Hepatocyte (in vitro differentiated cells): ENCODE measurements around the gene CCDC148. TPM values are rescaled to one million over a fixed set of nuclear protein-coding genes. Genes with fewer than 3 reads are reported as not detected.
A peak's percentile ranks its signal among the peaks of the same experiment; 100 is the strongest.
"Not testable (repeated sequence)": the region's sequence is repeated elsewhere in the genome, so short reads cannot be mapped to it uniquely, and the experiment has no call there.

Source experiments
- DNase-seq: peaks from one replicate; pipeline ENCODE4 v3.0.0-alpha.2; 2016; ENCODE audit warnings: low spot score
- H2AFZ ChIP-seq: fragments of 200-600 bp; sonication (generic); 2 replicates; pipeline ENCODE4 v1.6.0; 2016; ENCODE audit warnings: antibody characterized with exemption, mild to moderate bottlenecking
- H3K27ac ChIP-seq: fragments of 200-600 bp; sonication (generic); 2 replicates; pipeline ENCODE4 v1.5.1; 2016; ENCODE audit warnings: mild to moderate bottlenecking
- H3K27me3 ChIP-seq: fragments of 200-600 bp; sonication (generic); 2 replicates; pipeline ENCODE4 v1.6.1; 2016
- H3K36me3 ChIP-seq: fragments of 200-600 bp; sonication (generic); replicated peaks from 2 replicates; pipeline ENCODE4 v1.5.1; 2016; ENCODE audit warnings: low read depth; ENCODE audit not compliant: insufficient read depth
- H3K4me1 ChIP-seq: fragments of 200-600 bp; sonication (generic); 2 replicates; pipeline ENCODE4 v1.5.1; 2016; ENCODE audit warnings: mild to moderate bottlenecking, moderate library complexity; ENCODE audit not compliant: insufficient read depth
- H3K4me2 ChIP-seq: fragments of 200-600 bp; sonication (generic); 2 replicates; pipeline ENCODE4 v1.6.0; 2016
- H3K4me3 ChIP-seq: fragments of 200-600 bp; sonication (generic); 2 replicates; pipeline ENCODE4 v1.5.1; 2016; ENCODE audit warnings: mild to moderate bottlenecking
- H3K79me2 ChIP-seq: fragments of 200-600 bp; sonication (generic); 2 replicates; pipeline ENCODE4 v1.6.0; 2017; ENCODE audit warnings: mild to moderate bottlenecking
- H3K9me2 ChIP-seq: fragments of 200-600 bp; sonication (generic); replicated peaks from 2 replicates; pipeline ENCODE4 v1.6.0; 2017; ENCODE audit warnings: mild to moderate bottlenecking; ENCODE audit not compliant: insufficient read depth
- H3K9me3 ChIP-seq: fragments of 200-600 bp; sonication (generic); 2 replicates; pipeline ENCODE4 v1.5.1; 2016; ENCODE audit warnings: low read depth, mild to moderate bottlenecking
- H4K20me1 ChIP-seq: fragments of 200-600 bp; sonication (generic); 2 replicates; pipeline ENCODE4 v1.6.0; 2016; ENCODE audit warnings: mild to moderate bottlenecking; ENCODE audit not compliant: insufficient read depth, poor library complexity, severe bottlenecking
- CTCF ChIP-seq: fragments of 200-600 bp; sonication (generic); IDR thresholded peaks from 2 replicates; pipeline ENCODE4 v1.5.1; 2016; ENCODE audit warnings: antibody characterized with exemption, mild to moderate bottlenecking; ENCODE audit not compliant: poor library complexity
- EZH2 ChIP-seq: fragments of 200-600 bp; sonication (generic); IDR thresholded peaks from 2 replicates; pipeline ENCODE4 v1.6.1; 2016; ENCODE audit warnings: antibody characterized with exemption, mild to moderate bottlenecking, borderline replicate concordance
- EZH2phosphoT487 ChIP-seq: fragments of 200-600 bp; sonication (generic); IDR thresholded peaks from one replicate; pipeline ENCODE4 v1.6.1; 2018; ENCODE audit warnings: antibody characterized with exemption, mild to moderate bottlenecking, low read depth, moderate library complexity; ENCODE audit not compliant: unreplicated experiment, severe bottlenecking
- WGBS: methylation state at CpG from one replicate; pipeline ENCODE4 v1.1.6; 2016; ENCODE audit warnings: low lambda C conversion rate; ENCODE audit errors: missing lambda C conversion rate; 5-methylcytosine and 5-hydroxymethylcytosine counted together
- polyA plus RNA-seq: library from polyadenylated mRNA; unstranded; fragments of >200 nt; fragmentation: Nextera tagmentation; extraction: Ambion mirVana; gene quantifications from 2 replicates; pipeline ENCODE4 v1.2.1, GENCODE V29; 2016
- total RNA-seq: library from RNA; depleted of rRNA; stranded (reverse); fragments of >200 nt; gene quantifications from 2 replicates; pipeline ENCODE4 v1.2.3, GENCODE V29; 2014

The CCDC148 gene
- total and polyA plus RNA-seq, 2 experiments from 2014 or later = 0.62 to 2.2 TPM

GRCh38 chr2:158239271-158239670 is 217.3 kb downstream of the CCDC148 start:
- H3K9me3 ChIP-seq = no peaks in the 10 kb centered on the region
- H3K4me2 ChIP-seq = no peak overlapping the region
- H3K9me2 ChIP-seq = no peaks in the 10 kb centered on the region
- no peak overlapping the region for H3K4me3 ChIP-seq
- H2AFZ ChIP-seq = no peak overlapping the region
- TF ChIP-seq EZH2 = no peak
- no peak for TF ChIP-seq EZH2phosphoT487
- no peak for TF ChIP-seq CTCF
- H3K36me3 ChIP-seq = no peaks in the 10 kb centered on the region
- H4K20me1 ChIP-seq = no peaks in the 10 kb centered on the region
- no peaks in the 10 kb centered on the region for H3K27me3 ChIP-seq
- DNase-seq = no peak
- no peak overlapping the region for H3K27ac ChIP-seq
- 66% methylated on average over 2 of the region's 2 CpGs for WGBS
- H3K4me1 ChIP-seq = no peaks in the 10 kb centered on the region
- H3K79me2 ChIP-seq = no peaks in the 10 kb centered on the region

- no peaks in the 10 kb centered on the region for H3K9me3 ChIP-seq
- 97% methylated on average over 1 of the region's 1 CpG for whole genome bisulfite sequencing
- H3K27ac ChIP-seq = no peak overlapping the region
These were observed 222.1 kb downstream of the CCDC148 start for GRCh38 chr2:158234497-158234896.

GRCh38 chr2:158232476-158232875 is 224.1 kb downstream of the CCDC148 start:
- H3K79me2 ChIP-seq = no peaks in the 10 kb centered on the region
- no peak overlapping the region for H3K4me3 ChIP-seq
- H3K36me3 ChIP-seq = no peaks in the 10 kb centered on the region
- 24% methylated on average over 1 of the region's 1 CpG for WGBS
- peaks cover 5% of the 10 kb centered on the region for H3K4me1 ChIP-seq
- H3K9me3 ChIP-seq = no peaks in the 10 kb centered on the region
- TF ChIP-seq CTCF (no peak), EZH2 (no peak), EZH2phosphoT487 (peak; percentile 93)
- DNase-seq = peak; percentile 19
- no peak overlapping the region for H2AFZ ChIP-seq
- H3K9me2 ChIP-seq = no peaks in the 10 kb centered on the region
- H4K20me1 ChIP-seq = no peaks in the 10 kb centered on the region
- no peak overlapping the region for H3K27ac ChIP-seq
- peaks cover 22% of the 10 kb centered on the region for H3K27me3 ChIP-seq
- H3K4me2 ChIP-seq = no peak overlapping the region

More at GRCh38 chr2:158234497-158234896, 222.1 kb downstream of the CCDC148 start:
- H2AFZ ChIP-seq = no peak overlapping the region
- peaks cover 5% of the 10 kb centered on the region for H3K4me1 ChIP-seq
- H3K79me2 ChIP-seq = no peaks in the 10 kb centered on the region
- no peak for DNase-seq
- H3K4me2 ChIP-seq = no peak overlapping the region
- H4K20me1 ChIP-seq = no peaks in the 10 kb centered on the region
- no peak overlapping the region for H3K4me3 ChIP-seq
- H3K9me2 ChIP-seq = no peaks in the 10 kb centered on the region
- TF ChIP-seq EZH2phosphoT487 (no peak), EZH2 (no peak), CTCF (no peak)
- no peaks in the 10 kb centered on the region for H3K36me3 ChIP-seq
- peaks cover 18% of the 10 kb centered on the region for H3K27me3 ChIP-seq

- Histone ChIP-seq H4K20me1 (no peaks in the 10 kb centered on the region), H3K9me3 (no peaks in the 10 kb centered on the region), H3K4me1 (peaks cover 5% of the 10 kb centered on the region), H3K4me2 (no peak overlapping the region), H3K27ac (no peak overlapping the region), H3K36me3 (no peaks in the 10 kb centered on the region), H3K9me2 (no peaks in the 10 kb centered on the region), H3K27me3 (peaks cover 22% of the 10 kb centered on the region), H3K4me3 (no peak overlapping the region), H3K79me2 (no peaks in the 10 kb centered on the region), H2AFZ (no peak overlapping the region)
- TF ChIP-seq CTCF (no peak), EZH2 (no peak), EZH2phosphoT487 (no peak)
- no peak for DNase-seq
These were observed 227.5 kb downstream of the CCDC148 start for GRCh38 chr2:158228943-158229508.

- H3K79me2 ChIP-seq, H3K4me2 ChIP-seq, H4K20me1 ChIP-seq, DNase-seq, H3K9me3 ChIP-seq, H3K27me3 ChIP-seq, H3K36me3 ChIP-seq, H3K9me2 ChIP-seq, H2AFZ ChIP-seq, H3K27ac ChIP-seq, H3K4me1 ChIP-seq, H3K4me3 ChIP-seq: not testable (repeated sequence)
- 86% methylated on average over 8 of the region's 8 CpGs for WGBS
These were observed 233.5 kb downstream of the CCDC148 start for GRCh38 chr2:158223066-158223465.
